Epithelial cell of esophagus (primary cell): ENCODE measurements around the gene NSUN3.
A peak's percentile ranks its signal among the peaks of the same experiment; 100 is the strongest.

Experiments used
- DNase-seq: peaks from one replicate; pipeline ENCODE4 v3.0.0; 2010; ENCODE audit warnings: low read depth
- H3K4me3 ChIP-seq: 2 replicates; pipeline ENCODE4 v1.5.1; 2011; ENCODE audit warnings: mild to moderate bottlenecking, low read length, control low read depth
- CTCF ChIP-seq: IDR thresholded peaks from 2 replicates; pipeline ENCODE4 v1.5.1; 2011; ENCODE audit warnings: low read depth, mild to moderate bottlenecking, low read length, control low read depth, inconsistent platforms; ENCODE audit not compliant: insufficient read depth; ENCODE audit errors: missing control alignments

Gene NSUN3

GRCh38 chr3:94121161-94121560 lies 58.3 kb downstream of the NSUN3 start:
- TF ChIP-seq CTCF = no peak
- H3K4me3 ChIP-seq = no peak overlapping the region
- DNase-seq = no peak

GRCh38 chr3:94127115-94127514 lies 64.3 kb downstream of the NSUN3 start:
- DNase-seq = no peak
- no peak for TF ChIP-seq CTCF
- no peak overlapping the region for H3K4me3 ChIP-seq

GRCh38 chr3:94130690-94131089 lies 67.8 kb downstream of the NSUN3 start:
- DNase-seq = no peak
- TF ChIP-seq CTCF = no peak
- no peak overlapping the region for H3K4me3 ChIP-seq

GRCh38 chr3:94132777-94133176 lies 69.9 kb downstream of the NSUN3 start:
- peak; percentile 89 for DNase-seq
- H3K4me3 ChIP-seq = no peak overlapping the region
- no peak for TF ChIP-seq CTCF

- H3K4me3 ChIP-seq = no peak overlapping the region
- TF ChIP-seq CTCF = no peak
- no peak for DNase-seq
Measured at GRCh38 chr3:94136133-94136532, 73.3 kb downstream of the NSUN3 start.

- H3K4me3 ChIP-seq = no peak overlapping the region
- DNase-seq = no peak
- TF ChIP-seq CTCF = no peak
Measured at GRCh38 chr3:94137377-94137776, 74.5 kb downstream of the NSUN3 start.

GRCh38 chr3:94146455-94146854 lies 83.6 kb downstream of the NSUN3 start:
- no peak overlapping the region for H3K4me3 ChIP-seq
- no peak for TF ChIP-seq CTCF
- DNase-seq = peak; percentile 84
